ENCODE results near the gene ZFP57.

The ZFP57 gene

GRCh38 chr6:29628419-29629281 is 52.3 kb downstream of the ZFP57 start:
- no peaks in the 10 kb centered on the region for H3K79me2 ChIP-seq
- H3K36me3 ChIP-seq (ENCODE audit: control insufficient read depth, insufficient read depth, low read length), result no peaks in the 10 kb centered on the region
- peak overlapping the region; percentile 35 for H3K4me3 ChIP-seq (ENCODE audit: low read depth, low read length)
- peak; percentile 60 for TF ChIP-seq CTCF (IDR thresholded peaks at IDR 0.05)
- H3K4me2 ChIP-seq (ENCODE audit: low read length), result peak overlapping the region; percentile 88
- H3K4me1 ChIP-seq, result no peaks in the 10 kb centered on the region
- no peak overlapping the region for H3K9ac ChIP-seq
- H3K9me3 ChIP-seq (ENCODE audit: control insufficient read depth, low read length), result no peaks in the 10 kb centered on the region
- peak overlapping the region; percentile 72 for H2AFZ ChIP-seq
- H3K27me3 ChIP-seq (ENCODE audit: control insufficient read depth, insufficient read depth, low read length), result no peaks in the 10 kb centered on the region
- no peak overlapping the region for H3K27ac ChIP-seq

DNA sequence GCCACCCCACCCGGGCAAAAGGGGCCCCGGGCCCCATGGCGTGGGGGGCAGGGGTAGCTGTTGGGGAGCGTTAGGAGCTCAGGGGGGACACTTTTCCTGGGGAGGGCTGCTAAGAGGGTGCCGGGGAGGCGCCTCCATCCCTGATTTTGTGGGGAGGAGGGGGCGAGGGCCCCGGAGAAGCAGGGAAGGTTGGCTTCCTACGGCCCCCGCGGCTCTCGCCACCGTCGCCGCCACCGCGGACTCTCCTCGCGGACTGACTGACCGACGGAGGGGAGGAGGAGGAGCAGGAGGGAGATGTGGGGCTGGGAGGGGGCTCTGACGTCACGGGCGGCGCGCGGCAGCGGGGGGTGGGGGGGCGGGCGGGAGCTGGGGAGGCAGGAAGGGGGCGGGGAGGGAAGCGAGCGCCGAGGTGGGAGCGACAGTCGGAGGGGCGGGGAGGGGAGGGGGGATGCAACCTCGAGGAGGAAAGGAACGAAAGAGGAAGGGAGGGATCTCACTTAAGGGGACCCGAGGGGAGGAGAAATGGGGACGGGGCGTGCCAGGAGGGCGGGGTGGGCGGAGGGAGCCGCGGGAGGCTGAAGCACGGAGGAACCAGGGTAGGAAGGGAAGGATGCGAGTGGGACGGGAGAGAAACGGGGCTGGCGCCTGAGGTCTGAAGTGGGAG is 53.1 kb downstream of the ZFP57 start:
- no peaks in the 10 kb centered on the region for H3K27me3 ChIP-seq (ENCODE audit: control insufficient read depth, insufficient read depth, low read length)
- no peak overlapping the region for H3K27ac ChIP-seq
- no peak overlapping the region for H3K9ac ChIP-seq
- no peaks in the 10 kb centered on the region for H3K4me1 ChIP-seq
- TF ChIP-seq CTCF (IDR thresholded peaks at IDR 0.05), result no peak
- H3K79me2 ChIP-seq, result no peaks in the 10 kb centered on the region
- peak overlapping the region; percentile 85 for H2AFZ ChIP-seq
- no peaks in the 10 kb centered on the region for H3K36me3 ChIP-seq (ENCODE audit: control insufficient read depth, insufficient read depth, low read length)
- peak overlapping the region; percentile 42 for H3K4me3 ChIP-seq (ENCODE audit: low read depth, low read length)
- H3K4me2 ChIP-seq (ENCODE audit: low read length), result peak overlapping the region; percentile 88
- no peaks in the 10 kb centered on the region for H3K9me3 ChIP-seq (ENCODE audit: control insufficient read depth, low read length)

DNA sequence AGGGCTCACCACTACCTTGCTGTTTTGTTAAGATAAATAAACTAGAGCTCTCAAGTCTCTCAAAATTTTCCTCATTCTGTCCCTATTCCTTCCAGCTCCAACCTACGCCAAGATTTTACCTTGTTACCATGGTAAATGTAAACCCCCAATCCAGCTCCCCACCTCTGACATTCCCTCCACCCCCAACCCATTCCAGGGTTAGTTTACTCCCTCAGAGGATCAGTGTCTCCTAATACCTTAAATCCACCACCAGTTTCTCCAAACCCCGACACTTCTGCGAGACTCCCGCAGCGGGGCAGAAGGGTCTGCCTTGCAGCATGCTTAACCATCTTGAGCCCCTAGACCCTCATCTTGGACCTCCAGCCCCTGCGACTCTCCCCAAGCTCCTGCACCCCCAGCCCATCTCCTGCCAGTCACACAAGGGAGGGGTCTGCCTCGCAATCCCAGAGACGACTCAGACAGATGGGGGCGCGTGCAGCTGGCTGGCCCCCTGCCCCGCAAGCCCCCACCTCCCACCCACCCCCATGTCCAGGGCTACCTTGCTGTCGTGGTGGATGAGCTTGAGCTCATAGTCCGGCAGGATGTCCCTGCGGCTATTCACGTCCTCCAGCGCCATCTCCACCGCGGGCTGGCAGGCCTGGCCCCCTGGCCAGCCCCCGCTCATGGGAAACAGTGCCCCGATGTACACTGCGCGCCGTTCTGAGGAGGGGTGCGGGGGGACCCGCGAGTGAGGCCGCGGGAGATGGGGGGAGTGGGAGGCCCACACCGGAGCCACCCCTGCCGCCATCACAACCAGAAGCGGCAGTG is 53.8 kb downstream of the ZFP57 start:
- Histone ChIP-seq H3K79me2 (no peaks in the 10 kb centered on the region), H3K9me3 (ENCODE audit: control insufficient read depth, low read length) (no peaks in the 10 kb centered on the region), H2AFZ (peak overlapping the region; percentile 85), H3K27me3 (ENCODE audit: control insufficient read depth, insufficient read depth, low read length) (no peaks in the 10 kb centered on the region), H3K27ac (no peak overlapping the region), H3K4me2 (ENCODE audit: low read length) (peak overlapping the region; percentile 55), H3K4me3 (ENCODE audit: low read depth, low read length) (peak overlapping the region; percentile 42), H3K4me1 (no peaks in the 10 kb centered on the region), H3K9ac (no peak overlapping the region), H3K36me3 (ENCODE audit: control insufficient read depth, insufficient read depth, low read length) (no peaks in the 10 kb centered on the region)
- no peak for TF ChIP-seq CTCF (IDR thresholded peaks at IDR 0.05)

GRCh38 chr6:29625337-29625930 is 55.5 kb downstream of the ZFP57 start:
- no peak overlapping the region for H3K9ac ChIP-seq
- no peak overlapping the region for H3K4me3 ChIP-seq (ENCODE audit: low read depth, low read length)

More at GRCh38 chr6:29625337-29625930, 55.5 kb downstream of the ZFP57 start:
- no peaks in the 10 kb centered on the region for H3K79me2 ChIP-seq
- no peaks in the 10 kb centered on the region for H3K27me3 ChIP-seq (ENCODE audit: control insufficient read depth, insufficient read depth, low read length)
- H3K4me1 ChIP-seq, result no peaks in the 10 kb centered on the region
- no peak overlapping the region for H2AFZ ChIP-seq
- no peak for TF ChIP-seq CTCF (IDR thresholded peaks at IDR 0.05)
- no peak overlapping the region for H3K4me2 ChIP-seq (ENCODE audit: low read length)
- H3K36me3 ChIP-seq (ENCODE audit: control insufficient read depth, insufficient read depth, low read length), result no peaks in the 10 kb centered on the region
- no peaks in the 10 kb centered on the region for H3K9me3 ChIP-seq (ENCODE audit: control insufficient read depth, low read length)
- no peak overlapping the region for H3K27ac ChIP-seq
